ENCODE results near the gene NPM1. TPM values are rescaled to one million over a fixed set of nuclear protein-coding genes. Genes with fewer than 3 reads are reported as not detected.
A peak's percentile ranks its signal among the peaks of the same experiment; 100 is the strongest.

NPM1 gene
- total and polyA plus RNA-seq, 7 experiments from 2014 or later = 753 to 1,238 (median 1,141) TPM

GRCh38 chr5:171429543-171429910 is 41.9 kb downstream of the NPM1 start:
- intact Hi-C loops (cut with micrococcal nuclease) = no loop called here
- no peaks in the 10 kb centered on the region for H3K36me3 ChIP-seq (ENCODE audit: control insufficient read depth in 2 of 3, insufficient read depth in 3 of 3, low read length in 3 of 3)
- H3K27ac ChIP-seq (ENCODE audit: low read depth, low read length) = no peak overlapping the region
- H3K4me1 Mint-ChIP-seq = peaks cover 0 to 1% (median 0%) of the 10 kb centered on the region in 7 donors
- H3K4me1 ChIP-seq (ENCODE audit: control insufficient read depth in 2 of 2, insufficient read depth in 2 of 2, low read length in 2 of 2) = no peaks in the 10 kb centered on the region
- POLR2A ChIA-PET = no interaction called here
- CTCF ChIA-PET = no interaction called here
- ATAC-seq (no peak), DNase-seq (no peak)
- H3K4me3 ChIP-seq (ENCODE audit: low read length) = no peak overlapping the region
- no peak overlapping the region for H3K4me3 Mint-ChIP-seq
- H3K9me3 Mint-ChIP-seq = no peaks in the 10 kb centered on the region
- H3K9me3 ChIP-seq (ENCODE audit: control insufficient read depth in 2 of 3, low read length in 3 of 3) = no peaks in the 10 kb centered on the region
- peaks cover 0 to 8% (median 0%) of the 10 kb centered on the region in 5 donors for H3K27me3 Mint-ChIP-seq
- H3K27ac Mint-ChIP-seq = no peak overlapping the region
- H3K36me3 Mint-ChIP-seq = no peaks in the 10 kb centered on the region
- no peaks in the 10 kb centered on the region for H3K27me3 ChIP-seq (ENCODE audit: control insufficient read depth in 2 of 2, insufficient read depth in 2 of 2, low read length in 2 of 2)

- Mint-ChIP-seq H3K4me1 (peaks cover 0 to 1% (median 0%) of the 10 kb centered on the region in 7 donors), H3K36me3 (no peaks in the 10 kb centered on the region), H3K27me3 (peaks cover 0 to 5% (median 0%) of the 10 kb centered on the region in 5 donors), H3K27ac (no peak overlapping the region), H3K4me3 (no peak overlapping the region), H3K9me3 (no peaks in the 10 kb centered on the region)
- no peaks in the 10 kb centered on the region for H3K9me3 ChIP-seq (ENCODE audit: control insufficient read depth in 2 of 3, low read length in 3 of 3)
- DNase-seq (no peak), ATAC-seq (no peak)
- POLR2A ChIA-PET = no interaction called here
- H3K36me3 ChIP-seq (ENCODE audit: control insufficient read depth in 2 of 3, insufficient read depth in 3 of 3, low read length in 3 of 3) = no peaks in the 10 kb centered on the region
- no peak overlapping the region for H3K27ac ChIP-seq (ENCODE audit: low read depth, low read length)
- intact Hi-C loops (cut with micrococcal nuclease) = loop anchor here in 1 of 2 donors (10.0 kb wide), 1 partner anchor 227 kb away; no protein-coding TSS in a partner anchor
- H3K27me3 ChIP-seq (ENCODE audit: control insufficient read depth in 2 of 2, insufficient read depth in 2 of 2, low read length in 2 of 2) = no peaks in the 10 kb centered on the region
- CTCF ChIA-PET = no interaction called here
- no peaks in the 10 kb centered on the region for H3K4me1 ChIP-seq (ENCODE audit: control insufficient read depth in 2 of 2, insufficient read depth in 2 of 2, low read length in 2 of 2)
- H3K4me3 ChIP-seq (ENCODE audit: low read length) = no peak overlapping the region
These were observed 43.7 kb downstream of the NPM1 start for GRCh38 chr5:171431251-171431777.

GRCh38 chr5:171432076-171432475 is 44.4 kb downstream of the NPM1 start:
- H3K4me1 Mint-ChIP-seq = peaks cover 0 to 1% (median 0%) of the 10 kb centered on the region in 7 donors
- H3K4me3 Mint-ChIP-seq = no peak overlapping the region
- no peak overlapping the region for H3K27ac Mint-ChIP-seq
- Histone ChIP-seq H3K27ac (ENCODE audit: low read depth, low read length) (no peak overlapping the region), H3K36me3 (ENCODE audit: control insufficient read depth in 2 of 3, insufficient read depth in 3 of 3, low read length in 3 of 3) (no peaks in the 10 kb centered on the region), H3K4me1 (ENCODE audit: control insufficient read depth in 2 of 2, insufficient read depth in 2 of 2, low read length in 2 of 2) (no peaks in the 10 kb centered on the region), H3K27me3 (ENCODE audit: control insufficient read depth in 2 of 2, insufficient read depth in 2 of 2, low read length in 2 of 2) (no peaks in the 10 kb centered on the region), H3K9me3 (ENCODE audit: control insufficient read depth in 2 of 3, low read length in 3 of 3) (no peaks in the 10 kb centered on the region), H3K4me3 (ENCODE audit: low read length) (no peak overlapping the region)
- ChIA-PET CTCF (no interaction called here), POLR2A (no interaction called here)
- DNase-seq (no peak), ATAC-seq (no peak)
- H3K27me3 Mint-ChIP-seq = peaks cover 0 to 5% (median 0%) of the 10 kb centered on the region in 5 donors
- no peaks in the 10 kb centered on the region for H3K36me3 Mint-ChIP-seq
- no peaks in the 10 kb centered on the region for H3K9me3 Mint-ChIP-seq
- intact Hi-C loops (cut with micrococcal nuclease) = loop anchor here in 1 of 2 donors (10.0 kb wide), 1 partner anchor 227 kb away; no protein-coding TSS in a partner anchor

- no peak for DNase-seq
- intact Hi-C loops (cut with micrococcal nuclease) = loop anchor here in 1 of 2 donors (10.0 kb wide), 1 partner anchor 228 kb away; no protein-coding TSS in a partner anchor
- ChIA-PET POLR2A (no interaction called here), CTCF (no interaction called here)
- Mint-ChIP-seq H3K36me3 (no peaks in the 10 kb centered on the region), H3K27ac (peak overlapping the region in 1 of 9 donors; percentile 36), H3K27me3 (peaks cover 0 to 5% (median 0%) of the 10 kb centered on the region in 5 donors), H3K4me1 (peaks cover 0 to 3% (median 0%) of the 10 kb centered on the region in 7 donors), H3K4me3 (no peak overlapping the region), H3K9me3 (no peaks in the 10 kb centered on the region)
- H3K27ac ChIP-seq (ENCODE audit: low read depth, low read length) = no peak overlapping the region
- no peaks in the 10 kb centered on the region for H3K36me3 ChIP-seq (ENCODE audit: control insufficient read depth in 2 of 3, insufficient read depth in 3 of 3, low read length in 3 of 3)
- H3K27me3 ChIP-seq (ENCODE audit: control insufficient read depth in 2 of 2, insufficient read depth in 2 of 2, low read length in 2 of 2) = no peaks in the 10 kb centered on the region
- H3K4me1 ChIP-seq (ENCODE audit: control insufficient read depth in 2 of 2, insufficient read depth in 2 of 2, low read length in 2 of 2) = no peaks in the 10 kb centered on the region
- H3K9me3 ChIP-seq (ENCODE audit: control insufficient read depth in 2 of 3, low read length in 3 of 3) = no peaks in the 10 kb centered on the region
- ATAC-seq = no peak
- H3K4me3 ChIP-seq (ENCODE audit: low read length) = no peak overlapping the region
These were observed 45.1 kb downstream of the NPM1 start for GRCh38 chr5:171432583-171433351.

GRCh38 chr5:171433352-171433698 is 45.7 kb downstream of the NPM1 start:
- Mint-ChIP-seq H3K36me3 (no peaks in the 10 kb centered on the region), H3K27me3 (peaks cover 0 to 5% (median 0%) of the 10 kb centered on the region in 5 donors), H3K9me3 (no peaks in the 10 kb centered on the region), H3K4me1 (peaks cover 0 to 3% (median 0%) of the 10 kb centered on the region in 7 donors), H3K27ac (peak overlapping the region in 1 of 9 donors; percentile 38), H3K4me3 (no peak overlapping the region)
- Histone ChIP-seq H3K36me3 (ENCODE audit: control insufficient read depth in 2 of 3, insufficient read depth in 3 of 3, low read length in 3 of 3) (no peaks in the 10 kb centered on the region), H3K27ac (ENCODE audit: low read depth, low read length) (no peak overlapping the region), H3K4me3 (ENCODE audit: low read length) (no peak overlapping the region), H3K27me3 (ENCODE audit: control insufficient read depth in 2 of 2, insufficient read depth in 2 of 2, low read length in 2 of 2) (no peaks in the 10 kb centered on the region), H3K4me1 (ENCODE audit: control insufficient read depth in 2 of 2, insufficient read depth in 2 of 2, low read length in 2 of 2) (no peaks in the 10 kb centered on the region), H3K9me3 (ENCODE audit: control insufficient read depth in 2 of 3, low read length in 3 of 3) (no peaks in the 10 kb centered on the region)
- DNase-seq = no peak
- POLR2A ChIA-PET = no interaction called here
- intact Hi-C loops (cut with micrococcal nuclease) = loop anchor here in 1 of 2 donors (10.0 kb wide), 1 partner anchor 229 kb away; no protein-coding TSS in a partner anchor
- CTCF ChIA-PET = no interaction called here
- no peak for ATAC-seq

GRCh38 chr5:171433982-171434676 is 46.5 kb downstream of the NPM1 start:
- no peak overlapping the region for H3K4me3 ChIP-seq (ENCODE audit: low read length)
- no peak for DNase-seq
- Mint-ChIP-seq H3K4me3 (no peak overlapping the region), H3K4me1 (peaks cover 0 to 3% (median 0%) of the 10 kb centered on the region in 7 donors), H3K9me3 (no peaks in the 10 kb centered on the region), H3K27me3 (peaks cover 0 to 3% (median 0%) of the 10 kb centered on the region in 5 donors), H3K27ac (no peak overlapping the region), H3K36me3 (no peaks in the 10 kb centered on the region)
- intact Hi-C loops (cut with micrococcal nuclease) = loop anchor here in 1 of 2 donors (10.0 kb wide), 1 partner anchor 229 kb away; no protein-coding TSS in a partner anchor
- H3K27me3 ChIP-seq (ENCODE audit: control insufficient read depth in 2 of 2, insufficient read depth in 2 of 2, low read length in 2 of 2) = no peaks in the 10 kb centered on the region
- ChIA-PET CTCF (no interaction called here), POLR2A (no interaction called here)
- H3K36me3 ChIP-seq (ENCODE audit: control insufficient read depth in 2 of 3, insufficient read depth in 3 of 3, low read length in 3 of 3) = no peaks in the 10 kb centered on the region
- H3K4me1 ChIP-seq (ENCODE audit: control insufficient read depth in 2 of 2, insufficient read depth in 2 of 2, low read length in 2 of 2) = no peaks in the 10 kb centered on the region
- H3K27ac ChIP-seq (ENCODE audit: low read depth, low read length) = no peak overlapping the region
- ATAC-seq = no peak
- no peaks in the 10 kb centered on the region for H3K9me3 ChIP-seq (ENCODE audit: control insufficient read depth in 2 of 3, low read length in 3 of 3)

Data from naive thymus-derived CD4-positive, alpha-beta T cell (primary cell).